HepG2 (cell line): ENCODE data around the gene C11orf21. TPM values are rescaled to one million over a fixed set of nuclear protein-coding genes. Genes with fewer than 3 reads are reported as not detected.

Experiments used
- ETV6 ChIP-seq: sonication (generic); formaldehyde crosslinking; conservative IDR thresholded peaks from 2 replicates; pipeline ENCODE4 v1.4.0; 2020; ENCODE audit warnings: missing genetic modification reagents
- GATAD1 ChIP-seq: IDR thresholded peaks from 2 replicates; pipeline ENCODE4 v1.6.1; 2016; ENCODE audit warnings: missing genetic modification reagents, missing compliant biosample characterization
- MYPOP ChIP-seq: sonication (generic); formaldehyde crosslinking; IDR thresholded peaks from 2 replicates; pipeline ENCODE4 v1.8.1; 2023; ENCODE audit warnings: mild to moderate bottlenecking, moderate library complexity, missing genetic modification reagents
- SRSF1 ChIP-seq: fragments of 200-400 bp; formaldehyde crosslinking; optimal IDR thresholded peaks from 2 replicates; pipeline ENCODE3; 2017; ENCODE audit warnings: mild to moderate bottlenecking, low read depth, low read length, moderate library complexity
- ZIK1 ChIP-seq: sonication (generic); formaldehyde crosslinking; IDR thresholded peaks from 2 replicates; pipeline ENCODE4 v1.5.0; 2020; ENCODE audit warnings: mild to moderate bottlenecking, low read depth, missing genetic modification reagents, borderline replicate concordance
- ZNF530 ChIP-seq: sonication (generic); formaldehyde crosslinking; IDR thresholded peaks from 2 replicates; pipeline ENCODE4 v1.5.0; 2020; ENCODE audit warnings: low read depth, mild to moderate bottlenecking, missing genetic modification reagents
- ZNF580 ChIP-seq: IDR thresholded peaks from 2 replicates; pipeline ENCODE4 v1.6.1; 2016; ENCODE audit warnings: low read depth, borderline replicate concordance
- ZNF616 ChIP-seq: sonication (generic); formaldehyde crosslinking; IDR thresholded peaks from 2 replicates; pipeline ENCODE4 v1.5.0; 2020; ENCODE audit warnings: low read depth, mild to moderate bottlenecking, missing genetic modification reagents
- ZNF687 ChIP-seq: sonication (generic); formaldehyde crosslinking; IDR thresholded peaks from 2 replicates; pipeline ENCODE4 v1.5.1; 2020; ENCODE audit warnings: mild to moderate bottlenecking, missing genetic modification reagents, moderate library complexity
- polyA plus RNA-seq, 8 experiments: library from polyadenylated mRNA; depleted of rRNA in 3 of 8; stranded (reverse) in 7 of 8; unstranded in 1 of 8; fragments of >200 nt; fragmentation: Illumina TruSeq in 4 of 8; extraction: Trizol in 4 of 8; gene quantifications; 2 replicates each; pipeline versions ENCODE4 v1.2.1 to v1.2.3, GENCODE V29; 2011 to 2016; ENCODE audit warnings: low read depth in 4 of 8, missing spikeins in 1 of 8, mixed read lengths in 1 of 8; ENCODE audit not compliant: insufficient read depth in 1 of 8
- total RNA-seq, 5 experiments: library from RNA; depleted of rRNA; stranded (reverse); fragments of >200 nt; fragmentation: Illumina TruSeq; extraction: Trizol; gene quantifications; 2 replicates each; pipeline ENCODE4 v1.2.3, GENCODE V29; 2016; ENCODE audit warnings: low read depth in 1 of 5
- TF ChIP-seq, protein P1 (sequence below): sonication (generic); formaldehyde crosslinking; conservative IDR thresholded peaks from 2 replicates; pipeline ENCODE4 v1.4.0; 2020; ENCODE audit warnings: mild to moderate bottlenecking, missing genetic modification reagents, moderate library complexity
- TF ChIP-seq, protein P2 (sequence below): sonication (generic); formaldehyde crosslinking; IDR thresholded peaks from 2 replicates; pipeline ENCODE4 v1.4.0; 2020; ENCODE audit warnings: missing genetic modification reagents, borderline replicate concordance
- TF ChIP-seq, protein P3 (sequence below): sonication (generic); formaldehyde crosslinking; IDR thresholded peaks from 2 replicates; pipeline ENCODE4 v1.5.0; 2020; ENCODE audit warnings: missing genetic modification reagents, mild to moderate bottlenecking, borderline replicate concordance

The C11orf21 gene
- total and polyA plus RNA-seq, 2 of the 13 experiments (the other 11 are each of a cell fraction or from before 2014, with no cell fraction given), result 0.08 TPM; not detected in 1

GRCh38 chr11:2305140-2305778, 3.5 kb upstream of the C11orf21 start (continued):
- TF ChIP-seq ZNF687 (CRISPR knock-in tag), result peak; percentile 54
- no peak for TF ChIP-seq ZNF616
- 0 out of 2 replicates have a peak, but pooled peaks have one; percentile 40 for TF ChIP-seq ZIK1 (CRISPR knock-in tag)
- 0 out of 2 replicates have a peak, but pooled peaks have one; percentile 36 for TF ChIP-seq ZNF580 (CRISPR knock-in tag)
- TF ChIP-seq GATAD1 (CRISPR knock-in tag), result 0 out of 2 replicates have a peak, but pooled peaks have one; percentile 19
- no peak for TF ChIP-seq SRSF1
- no peak for TF ChIP-seq MYPOP (CRISPR knock-in tag)
- TF ChIP-seq, protein P1, sequence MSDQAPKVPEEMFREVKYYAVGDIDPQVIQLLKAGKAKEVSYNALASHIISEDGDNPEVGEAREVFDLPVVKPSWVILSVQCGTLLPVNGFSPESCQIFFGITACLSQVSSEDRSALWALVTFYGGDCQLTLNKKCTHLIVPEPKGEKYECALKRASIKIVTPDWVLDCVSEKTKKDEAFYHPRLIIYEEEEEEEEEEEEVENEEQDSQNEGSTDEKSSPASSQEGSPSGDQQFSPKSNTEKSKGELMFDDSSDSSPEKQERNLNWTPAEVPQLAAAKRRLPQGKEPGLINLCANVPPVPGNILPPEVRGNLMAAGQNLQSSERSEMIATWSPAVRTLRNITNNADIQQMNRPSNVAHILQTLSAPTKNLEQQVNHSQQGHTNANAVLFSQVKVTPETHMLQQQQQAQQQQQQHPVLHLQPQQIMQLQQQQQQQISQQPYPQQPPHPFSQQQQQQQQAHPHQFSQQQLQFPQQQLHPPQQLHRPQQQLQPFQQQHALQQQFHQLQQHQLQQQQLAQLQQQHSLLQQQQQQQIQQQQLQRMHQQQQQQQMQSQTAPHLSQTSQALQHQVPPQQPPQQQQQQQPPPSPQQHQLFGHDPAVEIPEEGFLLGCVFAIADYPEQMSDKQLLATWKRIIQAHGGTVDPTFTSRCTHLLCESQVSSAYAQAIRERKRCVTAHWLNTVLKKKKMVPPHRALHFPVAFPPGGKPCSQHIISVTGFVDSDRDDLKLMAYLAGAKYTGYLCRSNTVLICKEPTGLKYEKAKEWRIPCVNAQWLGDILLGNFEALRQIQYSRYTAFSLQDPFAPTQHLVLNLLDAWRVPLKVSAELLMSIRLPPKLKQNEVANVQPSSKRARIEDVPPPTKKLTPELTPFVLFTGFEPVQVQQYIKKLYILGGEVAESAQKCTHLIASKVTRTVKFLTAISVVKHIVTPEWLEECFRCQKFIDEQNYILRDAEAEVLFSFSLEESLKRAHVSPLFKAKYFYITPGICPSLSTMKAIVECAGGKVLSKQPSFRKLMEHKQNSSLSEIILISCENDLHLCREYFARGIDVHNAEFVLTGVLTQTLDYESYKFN (CRISPR knock-in tag), result no peak
- TF ChIP-seq, protein P2, sequence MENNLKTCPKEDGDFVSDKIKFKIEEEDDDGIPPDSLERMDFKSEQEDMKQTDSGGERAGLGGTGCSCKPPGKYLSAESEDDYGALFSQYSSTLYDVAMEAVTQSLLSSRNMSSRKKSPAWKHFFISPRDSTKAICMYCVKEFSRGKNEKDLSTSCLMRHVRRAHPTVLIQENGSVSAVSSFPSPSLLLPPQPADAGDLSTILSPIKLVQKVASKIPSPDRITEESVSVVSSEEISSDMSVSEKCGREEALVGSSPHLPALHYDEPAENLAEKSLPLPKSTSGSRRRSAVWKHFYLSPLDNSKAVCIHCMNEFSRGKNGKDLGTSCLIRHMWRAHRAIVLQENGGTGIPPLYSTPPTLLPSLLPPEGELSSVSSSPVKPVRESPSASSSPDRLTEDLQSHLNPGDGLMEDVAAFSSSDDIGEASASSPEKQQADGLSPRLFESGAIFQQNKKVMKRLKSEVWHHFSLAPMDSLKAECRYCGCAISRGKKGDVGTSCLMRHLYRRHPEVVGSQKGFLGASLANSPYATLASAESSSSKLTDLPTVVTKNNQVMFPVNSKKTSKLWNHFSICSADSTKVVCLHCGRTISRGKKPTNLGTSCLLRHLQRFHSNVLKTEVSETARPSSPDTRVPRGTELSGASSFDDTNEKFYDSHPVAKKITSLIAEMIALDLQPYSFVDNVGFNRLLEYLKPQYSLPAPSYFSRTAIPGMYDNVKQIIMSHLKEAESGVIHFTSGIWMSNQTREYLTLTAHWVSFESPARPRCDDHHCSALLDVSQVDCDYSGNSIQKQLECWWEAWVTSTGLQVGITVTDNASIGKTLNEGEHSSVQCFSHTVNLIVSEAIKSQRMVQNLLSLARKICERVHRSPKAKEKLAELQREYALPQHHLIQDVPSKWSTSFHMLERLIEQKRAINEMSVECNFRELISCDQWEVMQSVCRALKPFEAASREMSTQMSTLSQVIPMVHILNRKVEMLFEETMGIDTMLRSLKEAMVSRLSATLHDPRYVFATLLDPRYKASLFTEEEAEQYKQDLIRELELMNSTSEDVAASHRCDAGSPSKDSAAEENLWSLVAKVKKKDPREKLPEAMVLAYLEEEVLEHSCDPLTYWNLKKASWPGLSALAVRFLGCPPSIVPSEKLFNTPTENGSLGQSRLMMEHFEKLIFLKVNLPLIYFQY (CRISPR knock-in tag), result 0 out of 2 replicates have a peak, but pooled peaks have one; percentile 41
- no peak for TF ChIP-seq ZNF530 (CRISPR knock-in tag)
- TF ChIP-seq ETV6 (CRISPR knock-in tag), result 0 out of 2 replicates have a peak, but pooled peaks have one; percentile 25
- TF ChIP-seq, protein P3, sequence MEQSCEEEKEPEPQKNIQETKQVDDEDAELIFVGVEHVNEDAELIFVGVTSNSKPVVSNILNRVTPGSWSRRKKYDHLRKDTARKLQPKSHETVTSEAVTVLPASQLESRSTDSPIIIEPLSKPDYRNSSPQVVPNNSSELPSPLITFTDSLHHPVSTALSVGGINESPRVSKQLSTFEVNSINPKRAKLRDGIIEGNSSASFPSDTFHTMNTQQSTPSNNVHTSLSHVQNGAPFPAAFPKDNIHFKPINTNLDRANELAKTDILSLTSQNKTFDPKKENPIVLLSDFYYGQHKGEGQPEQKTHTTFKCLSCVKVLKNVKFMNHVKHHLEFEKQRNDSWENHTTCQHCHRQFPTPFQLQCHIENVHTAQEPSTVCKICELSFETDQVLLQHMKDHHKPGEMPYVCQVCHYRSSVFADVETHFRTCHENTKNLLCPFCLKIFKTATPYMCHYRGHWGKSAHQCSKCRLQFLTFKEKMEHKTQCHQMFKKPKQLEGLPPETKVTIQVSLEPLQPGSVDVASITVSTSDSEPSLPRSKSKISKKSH, result peak; percentile 42; the same call in 1 of the 2 replicates
